Measurements from ENCODE around the gene ZPBP2. TPM values are rescaled to one million over a fixed set of nuclear protein-coding genes. Genes with fewer than 3 reads are reported as not detected.
A peak's percentile ranks its signal among the peaks of the same experiment; 100 is the strongest.

ZPBP2 gene
- total and polyA plus RNA-seq, 9 of the 15 experiments (the other 6 are each of a cell fraction or from before 2014, with no cell fraction given), result not detected

DNA sequence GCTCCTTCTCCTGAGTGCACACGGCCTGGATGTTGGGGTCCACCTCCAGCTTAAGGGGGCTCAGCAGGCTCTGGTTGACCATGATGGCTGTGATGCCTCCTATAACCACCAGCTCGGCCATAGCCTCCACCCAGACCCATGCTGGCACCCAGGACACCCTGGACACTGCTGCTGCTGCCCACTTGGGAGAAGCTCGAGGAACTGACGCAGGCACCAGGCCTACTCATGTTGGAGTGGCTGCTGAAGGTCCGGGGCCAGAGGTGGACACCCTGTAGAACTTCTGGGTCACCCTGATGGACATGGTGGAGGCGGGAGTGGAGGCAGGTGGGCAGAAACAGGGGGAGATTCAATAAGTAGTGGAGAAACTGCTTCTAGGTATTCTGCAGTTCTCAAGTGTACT, 31.9 kb upstream of the ZPBP2 start (continued):
- TF ChIP-seq, protein P1, sequence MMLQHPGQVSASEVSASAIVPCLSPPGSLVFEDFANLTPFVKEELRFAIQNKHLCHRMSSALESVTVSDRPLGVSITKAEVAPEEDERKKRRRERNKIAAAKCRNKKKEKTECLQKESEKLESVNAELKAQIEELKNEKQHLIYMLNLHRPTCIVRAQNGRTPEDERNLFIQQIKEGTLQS (IDR thresholded peaks at IDR 0.05), result no peak
- TF ChIP-seq, protein P1 (CRISPR knock-in tag; conservative IDR thresholded peaks at IDR 0.05), result no peak
- no peak for TF ChIP-seq PML (IDR thresholded peaks at IDR 0.05; ENCODE audit: low read length)
- no peak for TF ChIP-seq SRSF3 (IDR thresholded peaks at IDR 0.05; ENCODE audit: insufficient read depth, low read length)
- TF ChIP-seq MECOM (CRISPR knock-in tag; IDR thresholded peaks at IDR 0.05), result no peak
- TF ChIP-seq, protein P2, sequence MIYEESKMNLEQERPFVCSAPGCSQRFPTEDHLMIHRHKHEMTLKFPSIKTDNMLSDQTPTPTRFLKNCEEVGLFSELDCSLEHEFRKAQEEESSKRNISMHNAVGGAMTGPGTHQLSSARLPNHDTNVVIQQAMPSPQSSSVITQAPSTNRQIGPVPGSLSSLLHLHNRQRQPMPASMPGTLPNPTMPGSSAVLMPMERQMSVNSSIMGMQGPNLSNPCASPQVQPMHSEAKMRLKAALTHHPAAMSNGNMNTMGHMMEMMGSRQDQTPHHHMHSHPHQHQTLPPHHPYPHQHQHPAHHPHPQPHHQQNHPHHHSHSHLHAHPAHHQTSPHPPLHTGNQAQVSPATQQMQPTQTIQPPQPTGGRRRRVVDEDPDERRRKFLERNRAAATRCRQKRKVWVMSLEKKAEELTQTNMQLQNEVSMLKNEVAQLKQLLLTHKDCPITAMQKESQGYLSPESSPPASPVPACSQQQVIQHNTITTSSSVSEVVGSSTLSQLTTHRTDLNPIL (CRISPR knock-in tag; IDR thresholded peaks at IDR 0.05), result no peak
- no peak for TF ChIP-seq ZNF586 (CRISPR knock-in tag; conservative IDR thresholded peaks at IDR 0.05)
- TF ChIP-seq HSF4 (CRISPR knock-in tag; IDR thresholded peaks at IDR 0.05; ENCODE audit: borderline replicate concordance), result no peak
- TF ChIP-seq KDM5B (IDR thresholded peaks at IDR 0.05; ENCODE audit: insufficient replicate concordance, low read depth, low read length), result no peak

DNA sequence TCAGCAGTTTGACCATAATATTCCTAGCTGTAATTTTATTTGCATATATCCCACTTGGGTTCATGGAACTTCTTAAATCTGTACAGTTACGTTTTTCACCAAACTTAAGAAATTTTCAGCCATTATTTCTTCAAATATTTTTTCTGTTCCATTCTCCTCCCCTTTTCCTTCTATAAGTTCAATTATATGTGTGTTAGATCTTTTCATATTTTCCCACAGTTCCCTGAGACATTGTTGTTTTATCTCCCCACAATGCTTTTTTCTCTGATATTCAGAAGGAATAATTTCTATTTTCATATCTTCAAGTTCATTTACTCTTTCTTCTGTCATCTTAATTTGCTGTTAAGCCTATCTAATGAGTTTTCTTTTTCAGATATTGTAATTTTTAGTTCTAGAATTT, 29.9 kb upstream of the ZPBP2 start:
- POLR2A ChIA-PET, result no interaction called here
- no peak for FAIRE-seq

More for the DNA sequence above, 29.9 kb upstream of the ZPBP2 start:
- intact Hi-C loops (cut with micrococcal nuclease) (no loop called here), in situ Hi-C loops (cut with MboI) (no loop called here)
- Histone ChIP-seq H3K9me3 (replicated peaks; ENCODE audit: control insufficient read depth, insufficient read depth, low read depth, low read length) (no peaks in the 10 kb centered on the region), H2AFZ (ENCODE audit: low read depth, low read length) (no peak overlapping the region), H3K4me3 (no peak overlapping the region), H3K9me1 (ENCODE audit: control insufficient read depth, insufficient read depth, low read length) (no peaks in the 10 kb centered on the region), H3K79me2 (ENCODE audit: control insufficient read depth, insufficient read depth, low read length) (no peaks in the 10 kb centered on the region), H3K9ac (ENCODE audit: insufficient read depth in 1 of 2, low read depth in 2 of 2, low read length in 2 of 2) (no peak overlapping the region), H3K4me1 (replicated peaks in 1 of 2; ENCODE audit: control insufficient read depth in 2 of 2, insufficient read depth in 2 of 2, low read length in 2 of 2) (no peaks in the 10 kb centered on the region), H4K20me1 (replicated peaks; ENCODE audit: control insufficient read depth, insufficient read depth, low read length) (no peaks in the 10 kb centered on the region), H3K4me2 (ENCODE audit: insufficient read depth, low read length) (no peak overlapping the region), H3K27ac (ENCODE audit: extremely low read depth, low read depth, low read length) (no peak overlapping the region), H3K36me3 (ENCODE audit: control insufficient read depth, insufficient read depth, low read length) (no peaks in the 10 kb centered on the region), H3K27me3 (ENCODE audit: control insufficient read depth in 2 of 2, insufficient read depth in 2 of 2, low read length in 2 of 2) (peaks cover 1 to 17% of the 10 kb centered on the region in 2 experiments; a peak in 3 of 5 replicates)
- BruUV-seq (replicated peaks), result no TSS peak
- ATAC-seq (no peak), DNase-seq (ENCODE audit: extremely low read depth in 1 of 4, low spot score in 3 of 4) (no peak)
- TF ChIP-seq, protein P3, sequence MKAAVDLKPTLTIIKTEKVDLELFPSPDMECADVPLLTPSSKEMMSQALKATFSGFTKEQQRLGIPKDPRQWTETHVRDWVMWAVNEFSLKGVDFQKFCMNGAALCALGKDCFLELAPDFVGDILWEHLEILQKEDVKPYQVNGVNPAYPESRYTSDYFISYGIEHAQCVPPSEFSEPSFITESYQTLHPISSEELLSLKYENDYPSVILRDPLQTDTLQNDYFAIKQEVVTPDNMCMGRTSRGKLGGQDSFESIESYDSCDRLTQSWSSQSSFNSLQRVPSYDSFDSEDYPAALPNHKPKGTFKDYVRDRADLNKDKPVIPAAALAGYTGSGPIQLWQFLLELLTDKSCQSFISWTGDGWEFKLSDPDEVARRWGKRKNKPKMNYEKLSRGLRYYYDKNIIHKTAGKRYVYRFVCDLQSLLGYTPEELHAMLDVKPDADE (conservative IDR thresholded peaks at IDR 0.05; ENCODE audit: control insufficient read depth, low read depth, low read length), result no peak
- TF ChIP-seq TRIM28 (IDR thresholded peaks at IDR 0.05), result peak; percentile 79; the same call in 1 of the 2 replicates
- WGBS (ENCODE audit: insufficient coverage, low coverage, missing lambda C conversion rate), result 0% methylated on average over 1 of the region's 1 CpG
- CTCF ChIA-PET (ENCODE audit: low intra/inter-chr PET ratio), result no interaction called here

Measured in K562 (cell line).